NCI-H446 (cell line): ENCODE results near the gene SEL1L3.

ENCODE experiments used
- DNase-seq, 2 experiments: peaks; one replicate each; lab custom pipeline; 2025; lab: John Stamatoyannopoulos, UW

SEL1L3 gene

GRCh38 chr4:25847329-25847728 lies 15.5 kb downstream of the SEL1L3 start:
- no peak for DNase-seq

GRCh38 chr4:25845841-25846653 lies 16.7 kb downstream of the SEL1L3 start:
- DNase-seq = no peak

DNA sequence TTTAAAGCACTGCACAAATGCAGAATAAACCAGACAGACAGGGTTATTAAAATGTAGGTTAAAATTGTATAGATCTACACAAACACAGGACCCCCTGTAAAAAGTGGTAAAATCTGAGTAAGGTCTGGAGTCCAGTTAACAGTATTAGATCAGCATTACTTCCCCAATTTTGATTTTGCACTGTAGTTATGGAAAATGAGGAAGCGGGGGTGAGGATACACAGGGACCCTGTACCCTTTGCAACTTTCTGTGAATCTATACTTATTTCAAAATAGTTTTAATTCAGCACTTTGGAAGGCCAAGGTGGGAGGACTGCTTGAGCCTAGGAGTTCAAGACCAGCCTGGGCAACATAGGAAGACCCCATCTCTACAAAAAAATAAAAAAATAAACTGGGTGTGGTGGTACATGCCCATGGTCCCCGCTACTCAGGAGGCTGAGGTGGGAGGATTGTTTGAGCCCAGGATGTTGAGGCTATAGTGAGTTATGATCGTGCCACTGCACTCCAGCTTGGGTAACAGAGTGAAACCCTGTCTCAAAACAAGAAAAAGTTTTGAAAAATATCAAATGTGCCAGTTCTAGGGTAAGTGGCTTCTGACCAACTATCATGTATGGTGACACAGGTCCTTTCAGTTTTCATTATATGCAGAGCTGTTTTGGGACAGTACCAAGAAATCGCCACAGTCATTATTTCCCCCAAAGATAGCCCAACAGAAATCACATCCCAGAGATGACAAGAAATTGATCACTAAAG lies 17.7 kb downstream of the SEL1L3 start:
- DNase-seq = no peak

DNA sequence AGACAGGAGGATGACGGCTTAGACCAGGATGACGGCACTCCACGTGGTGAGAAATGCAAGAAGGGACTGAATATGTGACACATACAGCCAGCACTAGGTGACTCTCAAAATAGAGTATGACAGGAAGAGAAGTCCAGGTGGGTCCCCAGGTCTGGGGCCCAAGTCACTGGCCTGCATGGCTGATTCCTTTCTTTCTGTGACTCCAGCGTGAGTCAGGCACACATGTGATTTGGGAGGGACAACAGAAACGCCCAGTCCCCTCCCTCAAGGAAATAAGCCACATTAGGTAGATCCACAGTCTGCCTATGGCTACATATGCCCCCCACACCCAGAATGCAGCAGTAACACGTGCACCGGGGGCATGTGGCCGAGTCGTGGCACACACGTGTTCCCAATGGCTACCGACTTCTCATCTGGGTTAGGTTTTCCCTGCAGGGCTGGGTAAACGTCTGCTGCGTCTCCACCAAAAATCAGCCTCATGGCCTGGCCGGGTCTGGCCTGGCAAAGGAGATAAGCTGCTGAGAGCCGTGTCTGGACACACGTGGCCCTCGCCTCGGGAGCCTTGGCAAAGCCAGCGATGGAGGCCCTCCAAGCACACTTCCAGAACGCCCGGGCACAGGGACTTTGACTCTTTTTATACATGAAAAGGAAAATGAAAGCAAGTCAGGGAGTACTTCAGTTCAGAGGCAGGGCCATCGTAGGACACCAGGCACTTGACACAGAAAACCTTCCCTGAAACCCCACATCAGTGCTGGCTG lies 19.3 kb downstream of the SEL1L3 start:
- no peak for DNase-seq

GRCh38 chr4:25842229-25842845 lies 20.5 kb downstream of the SEL1L3 start:
- no peak for DNase-seq

GRCh38 chr4:25839687-25840086 lies 23.1 kb downstream of the SEL1L3 start:
- no peak for DNase-seq

GRCh38 chr4:25839233-25839632 lies 23.6 kb downstream of the SEL1L3 start:
- no peak for DNase-seq

DNA sequence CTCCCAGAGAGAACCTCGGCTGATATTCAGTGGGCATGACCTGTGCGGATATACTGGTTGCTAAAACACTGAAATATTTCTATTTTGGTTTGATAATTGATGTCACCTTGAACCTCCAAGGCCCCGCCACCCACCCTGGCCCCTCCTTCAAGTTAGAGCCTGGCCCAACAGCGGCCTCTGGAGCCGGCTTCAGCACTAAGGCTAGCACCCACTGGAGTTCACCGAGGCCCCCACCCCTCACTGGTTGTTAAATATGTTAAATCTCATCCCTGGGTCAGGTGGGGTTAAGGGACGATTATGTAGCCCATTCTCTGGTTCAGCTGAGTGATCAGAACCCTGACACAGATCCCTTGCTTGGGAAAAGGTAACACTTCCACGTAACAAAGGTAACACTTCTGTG lies 24.3 kb downstream of the SEL1L3 start:
- no peak for DNase-seq

- DNase-seq = peak in 1 of 2 experiments; percentile 46
Measured at GRCh38 chr4:25837107-25837506, 25.7 kb downstream of the SEL1L3 start.

- DNase-seq = no peak
Measured at GRCh38 chr4:25835384-25835783, 27.4 kb downstream of the SEL1L3 start.

- no peak for DNase-seq
Measured at GRCh38 chr4:25834411-25835107, 28.2 kb downstream of the SEL1L3 start.

DNA sequence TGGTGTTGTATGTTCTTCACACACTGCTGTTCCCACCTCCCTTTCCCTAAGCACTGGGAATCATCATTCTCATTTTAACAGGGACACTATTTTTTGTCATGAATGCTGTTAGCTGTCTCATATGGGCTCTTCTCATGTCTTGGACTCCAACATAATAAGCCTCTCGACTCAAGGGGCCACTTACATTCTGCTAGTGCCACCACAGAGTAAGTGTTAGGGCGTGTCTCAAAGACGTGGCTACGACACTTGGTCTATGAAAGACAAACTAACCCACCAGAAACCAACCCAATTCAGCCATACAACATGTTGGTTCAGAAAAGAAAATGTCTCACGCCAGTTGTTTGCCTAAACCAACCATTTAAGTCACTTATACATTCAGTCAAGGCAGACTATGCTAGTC lies 32.2 kb downstream of the SEL1L3 start:
- DNase-seq = no peak

GRCh38 chr4:25827897-25828296 lies 34.9 kb downstream of the SEL1L3 start:
- DNase-seq = no peak

- DNase-seq = no peak
Measured at GRCh38 chr4:25827373-25827772, 35.4 kb downstream of the SEL1L3 start.

DNA sequence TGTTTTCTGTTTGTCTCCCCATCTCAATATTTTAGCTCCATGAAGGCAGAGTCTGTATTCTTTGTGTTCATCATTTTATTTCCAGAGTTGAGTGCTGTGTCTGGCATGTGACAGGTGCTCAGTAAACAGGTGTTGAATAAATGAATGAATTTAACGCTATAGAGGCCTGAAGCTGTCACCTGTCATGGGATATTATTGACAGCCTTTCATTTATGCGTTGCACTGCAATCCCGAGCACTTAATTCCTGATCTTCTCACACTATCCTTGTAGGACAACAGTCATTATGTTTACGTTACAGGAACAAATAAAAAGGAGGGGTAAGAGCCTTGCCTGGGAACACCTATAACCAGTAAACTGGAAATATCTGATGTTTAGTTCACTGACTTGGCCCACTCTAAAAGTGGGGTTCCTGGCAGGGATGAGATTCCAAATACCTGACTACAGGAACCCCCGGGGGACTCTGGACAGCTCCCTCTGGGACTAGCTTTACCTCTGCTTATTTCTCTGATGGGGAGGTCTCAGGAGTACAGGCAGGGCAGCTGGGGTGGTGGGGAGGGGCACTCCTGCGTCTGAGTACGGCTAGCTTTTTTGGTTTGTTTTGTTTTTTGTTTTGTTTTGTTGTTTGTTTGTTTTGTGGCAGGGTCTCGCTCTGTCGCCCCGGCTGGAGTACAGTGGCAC lies 36.6 kb downstream of the SEL1L3 start:
- no peak for DNase-seq

DNA sequence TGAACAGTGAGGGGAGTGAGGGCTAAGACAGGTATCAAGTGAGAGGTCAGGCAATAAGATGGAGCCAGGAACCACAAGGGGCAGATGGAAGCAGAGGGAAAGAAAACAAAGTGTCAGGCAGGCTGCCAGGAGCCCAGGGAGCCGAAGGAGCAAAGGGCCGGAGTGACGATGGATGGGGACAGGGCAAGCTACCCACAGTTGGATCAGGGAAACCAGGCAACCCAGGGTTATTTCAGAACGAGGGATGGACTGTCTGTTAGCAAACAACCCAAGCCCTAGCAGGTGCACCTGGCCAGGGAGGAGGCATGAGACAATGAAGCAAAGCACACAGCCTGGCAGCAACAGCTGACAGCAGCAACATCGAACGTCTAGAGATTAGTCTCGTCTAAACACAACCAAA lies 39.2 kb downstream of the SEL1L3 start:
- no peak for DNase-seq

GRCh38 chr4:25821899-25822298 lies 40.9 kb downstream of the SEL1L3 start:
- no peak for DNase-seq

GRCh38 chr4:25821267-25821666 lies 41.5 kb downstream of the SEL1L3 start:
- DNase-seq = no peak

DNA sequence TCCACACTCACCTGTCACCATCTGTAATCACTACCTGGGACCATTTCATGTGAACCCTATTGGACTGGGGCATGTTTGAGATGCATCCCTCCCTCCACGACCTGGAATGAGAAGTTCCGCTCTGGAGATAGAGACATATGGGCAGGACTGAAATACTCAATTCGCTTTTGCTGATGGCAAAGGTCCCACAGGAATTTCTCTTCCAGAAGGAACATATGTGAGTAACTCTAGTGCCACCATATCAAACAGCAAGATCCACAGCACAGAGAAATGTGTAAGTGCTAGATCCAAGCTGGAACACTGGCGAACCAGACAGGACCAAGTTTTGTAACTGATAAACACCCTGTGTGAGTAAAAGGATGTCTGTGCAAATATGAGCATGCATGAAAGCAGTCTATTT lies 43.9 kb downstream of the SEL1L3 start:
- peak in 1 of 2 experiments; percentile 57 for DNase-seq

- peak; percentile 5 to 63 for DNase-seq
Measured at GRCh38 chr4:25818371-25818871, 44.4 kb downstream of the SEL1L3 start.
